ENCODE results near the gene POLR3A.
"Not testable (repeated sequence)": the region's sequence is repeated elsewhere in the genome, so short reads cannot be mapped to it uniquely, and the experiment has no call there.

The POLR3A gene

DNA sequence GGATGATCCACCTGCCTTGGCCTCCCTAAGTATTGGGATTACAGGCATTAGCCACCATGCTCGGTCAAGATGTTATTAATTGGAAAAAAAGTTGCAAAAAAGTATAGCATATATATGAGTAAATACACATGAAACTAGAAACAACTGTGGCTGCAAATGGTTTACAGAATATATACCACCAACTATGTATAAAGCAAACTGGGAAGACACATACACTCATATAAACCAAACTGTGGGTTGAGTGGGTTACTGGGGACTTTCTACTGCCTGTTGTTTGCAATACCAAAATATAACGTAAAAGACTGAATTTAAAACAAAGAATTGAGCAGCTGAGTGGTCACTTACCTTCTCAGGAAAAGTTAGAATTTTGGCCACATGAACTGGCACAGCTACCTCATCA, 8.1 kb downstream of the POLR3A start:
- no peak for TF ChIP-seq ZNF274 (IDR thresholded peaks at IDR 0.05; ENCODE audit: low read depth, low read length)
- no peak overlapping the region for H3K4me3 ChIP-seq (ENCODE audit: low read length)

DNA sequence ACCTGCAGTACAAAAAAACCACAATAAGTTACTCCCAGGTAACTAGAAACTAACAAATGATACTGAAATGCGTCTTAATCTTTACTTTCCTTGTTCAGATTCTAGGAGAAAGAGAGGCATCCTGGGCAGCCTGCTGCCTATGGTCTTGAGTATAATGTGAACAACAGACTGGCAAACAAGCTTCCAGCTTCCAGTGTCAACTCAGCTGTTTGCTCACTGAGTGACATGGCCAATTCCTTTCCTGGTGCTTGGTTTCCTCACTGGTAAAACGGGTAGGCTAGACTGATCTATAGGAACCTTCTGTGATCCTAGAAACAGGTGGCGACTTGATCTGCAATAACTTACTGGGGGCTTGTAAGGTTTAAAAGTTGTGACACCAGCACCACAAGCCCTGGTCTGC, 10.1 kb downstream of the POLR3A start:
- H3K4me3 ChIP-seq (ENCODE audit: low read length) = no peak overlapping the region
- no peak for TF ChIP-seq ZNF274 (IDR thresholded peaks at IDR 0.05; ENCODE audit: low read depth, low read length)

DNA sequence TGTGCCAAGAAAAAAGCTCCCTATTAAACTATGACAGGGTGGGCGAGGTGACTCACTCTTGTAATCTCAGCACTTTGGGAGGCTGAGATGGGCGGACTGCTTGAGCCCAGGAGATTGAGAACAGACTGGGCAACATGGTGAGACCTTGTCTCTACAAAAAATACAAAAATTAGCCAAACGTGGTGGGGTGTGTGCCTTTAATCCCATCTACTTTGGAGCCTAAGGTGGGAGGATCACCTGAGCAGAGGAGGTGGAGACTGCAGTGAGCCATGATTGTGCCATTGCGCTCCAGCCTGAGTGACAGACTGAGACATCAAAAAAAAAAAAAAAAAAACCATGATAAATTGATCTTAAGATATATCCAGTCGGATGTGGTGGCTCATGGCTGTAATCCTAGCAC, 11.5 kb downstream of the POLR3A start:
- no peak for TF ChIP-seq ZNF274 (IDR thresholded peaks at IDR 0.05; ENCODE audit: low read depth, low read length)
- H3K4me3 ChIP-seq (ENCODE audit: low read length) = no peak overlapping the region

DNA sequence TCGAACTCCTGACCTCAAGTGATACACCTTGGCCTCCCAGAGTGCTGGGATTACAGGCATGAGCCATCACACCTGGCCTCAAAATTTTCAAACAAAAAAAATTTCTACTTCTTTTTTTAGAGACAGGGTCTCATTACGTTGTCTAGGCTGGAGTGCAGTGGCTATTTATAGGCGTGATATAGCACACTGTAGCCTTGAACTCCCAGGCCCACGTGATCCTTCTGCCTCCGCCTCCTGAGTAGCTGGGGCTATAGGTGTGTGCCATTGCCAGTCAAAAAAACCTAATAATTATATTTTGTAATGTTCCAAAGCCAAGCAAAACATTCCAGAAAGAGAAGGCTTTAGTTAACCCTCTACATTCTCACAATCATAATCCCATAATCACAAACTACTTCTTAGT, 13.8 kb downstream of the POLR3A start:
- H3K4me3 ChIP-seq (ENCODE audit: low read length) = no peak overlapping the region
- TF ChIP-seq ZNF274 (IDR thresholded peaks at IDR 0.05; ENCODE audit: low read depth, low read length) = no peak

DNA sequence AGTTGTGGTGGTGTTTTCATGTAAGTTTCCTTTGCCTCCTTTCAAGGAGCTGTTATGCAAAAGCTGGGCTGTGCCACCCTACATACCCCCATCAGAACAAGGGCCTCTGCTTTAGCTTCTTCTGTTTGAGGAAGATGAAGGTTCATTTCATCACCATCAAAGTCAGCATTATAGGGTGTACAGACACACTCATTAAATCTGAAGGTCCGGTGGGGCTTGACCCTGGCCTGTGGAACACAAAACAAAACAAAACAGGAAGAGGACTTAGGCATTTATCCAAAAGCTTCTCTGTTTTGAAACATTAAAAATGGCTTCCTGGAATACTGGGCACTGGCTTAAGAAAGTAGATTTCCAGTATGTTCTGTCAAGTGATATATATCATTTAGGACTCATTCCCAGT, 15.8 kb downstream of the POLR3A start:
- no peak for TF ChIP-seq ZNF274 (IDR thresholded peaks at IDR 0.05; ENCODE audit: low read depth, low read length)
- no peak overlapping the region for H3K4me3 ChIP-seq (ENCODE audit: low read length)

DNA sequence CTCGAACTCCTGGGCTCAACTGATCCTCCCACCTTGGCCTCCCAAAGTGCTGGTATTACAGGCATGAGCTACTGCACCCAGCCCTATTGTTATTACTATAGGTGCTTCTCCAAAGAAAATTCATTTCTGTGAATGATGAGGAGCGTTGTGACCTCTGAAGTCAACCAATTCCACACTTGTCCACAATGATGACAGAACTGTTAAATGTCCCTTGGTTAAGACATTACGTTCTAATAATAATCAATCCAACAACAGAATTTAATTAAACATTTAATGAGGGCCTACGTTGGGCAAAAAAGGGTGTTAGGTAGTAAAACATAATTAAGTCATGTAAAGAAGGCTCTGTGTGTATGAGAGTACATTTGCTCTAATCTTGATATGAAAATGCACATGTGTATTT, 18.2 kb downstream of the POLR3A start:
- no peak overlapping the region for H3K4me3 ChIP-seq (ENCODE audit: low read length)
- TF ChIP-seq ZNF274 (IDR thresholded peaks at IDR 0.05; ENCODE audit: low read depth, low read length) = no peak

DNA sequence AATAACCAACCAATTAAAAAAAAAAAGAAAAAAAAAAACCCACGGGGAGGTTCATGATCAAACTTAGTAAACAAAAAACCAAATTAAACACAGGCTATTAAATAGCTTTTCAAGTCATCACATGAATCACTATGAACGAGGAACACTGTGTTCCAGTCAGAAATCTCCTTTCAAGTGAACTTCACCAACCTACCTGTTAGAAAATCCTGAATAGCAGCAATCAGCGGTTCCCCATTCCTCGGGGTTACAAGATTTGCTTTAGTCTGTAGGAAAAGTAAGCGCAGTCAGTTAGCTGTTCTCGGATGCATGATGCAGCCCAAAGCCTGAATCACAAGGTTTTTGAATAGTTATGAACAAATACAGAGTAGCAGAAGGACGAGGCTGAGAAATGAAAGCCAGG, 19.0 kb downstream of the POLR3A start:
- H3K4me3 ChIP-seq (ENCODE audit: low read length) = no peak overlapping the region

DNA sequence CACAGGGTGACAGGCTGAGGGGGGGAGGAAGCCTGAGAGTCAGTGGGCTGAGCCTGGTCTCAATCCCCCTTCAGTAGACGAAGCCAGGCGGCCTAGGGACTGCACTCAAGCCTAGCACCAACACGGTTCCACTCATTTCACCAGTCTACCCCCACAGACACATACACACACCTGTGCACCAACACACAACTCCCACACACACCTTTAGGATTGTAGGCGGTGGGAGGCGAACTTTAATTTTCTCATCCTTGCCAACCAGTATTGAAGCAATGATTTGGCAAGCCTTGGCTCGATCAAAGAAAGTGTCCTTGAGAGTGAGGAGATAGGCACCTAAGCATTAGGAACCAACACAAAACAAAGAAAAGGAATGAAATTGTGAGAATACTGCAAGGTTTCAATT, 19.7 kb downstream of the POLR3A start:
- TF ChIP-seq ZNF274 (IDR thresholded peaks at IDR 0.05; ENCODE audit: low read depth, low read length) = no peak
- H3K4me3 ChIP-seq (ENCODE audit: low read length) = no peak overlapping the region

More for the DNA sequence above, 19.0 kb downstream of the POLR3A start:
- no peak for TF ChIP-seq ZNF274 (IDR thresholded peaks at IDR 0.05; ENCODE audit: low read depth, low read length)

DNA sequence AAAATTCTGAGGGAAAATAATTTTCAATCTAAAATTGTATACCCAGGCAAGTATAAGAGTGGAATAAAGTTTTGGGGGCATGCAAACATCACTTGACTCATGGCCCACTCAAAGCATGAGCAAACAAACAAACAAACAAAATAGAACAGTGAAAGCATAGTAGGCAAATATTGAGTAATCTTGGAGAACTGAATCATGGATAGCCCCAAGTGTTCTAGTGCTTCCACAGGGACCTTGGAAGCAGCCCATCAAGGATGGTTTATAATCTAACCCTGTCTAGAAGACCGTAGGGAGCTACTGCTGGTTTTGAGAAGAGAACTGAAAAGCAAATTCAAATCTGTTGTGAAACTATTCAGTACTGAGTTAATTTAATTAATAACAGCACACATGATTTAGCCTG, 22.1 kb downstream of the POLR3A start:
- no peak overlapping the region for H3K4me3 ChIP-seq (ENCODE audit: low read length)
- no peak for TF ChIP-seq ZNF274 (IDR thresholded peaks at IDR 0.05; ENCODE audit: low read depth, low read length)

DNA sequence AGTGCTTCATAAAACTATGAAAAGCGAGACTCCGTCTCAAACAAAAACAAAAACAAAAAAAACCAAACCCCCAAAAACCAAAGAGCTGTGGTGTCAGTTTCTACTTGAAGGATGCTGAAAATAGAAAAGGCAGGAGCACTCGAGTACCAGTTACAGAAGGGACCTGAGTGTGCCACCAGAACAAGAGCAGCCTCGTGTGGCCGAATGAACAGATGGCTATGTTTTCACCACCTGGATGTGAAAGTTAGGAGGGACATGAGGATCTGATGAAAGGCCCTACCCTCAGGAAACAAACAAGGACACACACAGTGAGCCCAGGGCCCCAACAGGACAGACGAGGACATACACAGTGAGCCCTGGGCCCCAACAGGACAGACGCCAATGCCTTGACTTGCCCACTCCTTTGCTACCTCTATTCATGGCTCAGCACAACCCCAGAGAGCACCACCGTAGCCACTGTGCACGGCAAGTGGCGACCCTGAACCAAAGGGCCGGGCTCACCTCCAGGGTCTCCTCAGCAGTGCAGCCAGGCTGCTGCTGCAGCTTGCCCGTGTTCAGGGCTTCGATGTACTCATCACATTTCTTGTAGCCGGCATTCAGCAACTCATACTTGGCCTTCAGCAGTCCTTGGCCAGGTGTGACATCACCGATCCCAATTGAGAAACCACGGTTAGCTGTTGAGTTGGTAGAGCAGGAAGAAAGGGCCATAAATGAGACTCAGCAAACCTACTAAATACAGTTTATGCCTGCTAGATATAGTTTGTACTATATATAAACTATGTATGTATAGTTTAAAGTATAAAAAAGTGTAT, 24.9 kb downstream of the POLR3A start:
- no peak for TF ChIP-seq ZNF274 (IDR thresholded peaks at IDR 0.05; ENCODE audit: low read depth, low read length)
- H3K4me3 ChIP-seq (ENCODE audit: low read length) = no peak overlapping the region

DNA sequence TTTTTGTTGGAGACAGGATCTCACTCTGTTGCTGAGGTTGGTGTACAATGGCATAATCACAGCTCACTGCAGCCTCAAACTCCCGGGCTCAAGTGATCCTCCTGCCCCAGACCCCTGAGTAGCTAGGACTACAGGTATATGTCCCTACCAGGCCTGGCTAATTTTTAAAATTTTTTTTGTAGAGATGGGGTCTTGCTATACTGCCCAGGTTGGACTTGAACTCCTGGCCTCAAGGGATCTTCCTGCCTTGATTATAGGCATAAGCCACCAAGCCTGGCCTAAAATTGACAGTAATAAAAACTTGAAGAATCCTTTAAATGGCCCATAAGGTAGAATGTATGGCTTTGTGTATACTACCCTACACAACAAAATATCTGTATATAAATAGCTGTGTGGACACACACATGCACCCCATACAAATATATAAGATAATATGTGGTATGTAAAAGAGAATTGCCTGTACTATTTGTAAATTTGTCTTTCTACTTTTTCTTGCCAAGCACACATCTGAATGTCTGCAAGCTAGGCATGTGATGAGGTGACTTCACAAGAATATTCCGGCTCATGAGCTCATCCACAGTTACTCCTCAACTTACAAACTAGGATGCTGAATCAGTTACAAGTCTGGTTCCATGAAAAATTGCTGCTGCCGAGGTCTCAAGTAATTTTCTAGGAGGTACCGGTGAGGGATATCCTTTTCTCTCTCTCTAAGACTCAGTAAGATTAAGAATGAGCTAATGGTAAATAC, 26.6 kb downstream of the POLR3A start:
- H3K4me3 ChIP-seq (ENCODE audit: low read length) = no peak overlapping the region
- TF ChIP-seq ZNF274 (IDR thresholded peaks at IDR 0.05; ENCODE audit: low read depth, low read length) = no peak

DNA sequence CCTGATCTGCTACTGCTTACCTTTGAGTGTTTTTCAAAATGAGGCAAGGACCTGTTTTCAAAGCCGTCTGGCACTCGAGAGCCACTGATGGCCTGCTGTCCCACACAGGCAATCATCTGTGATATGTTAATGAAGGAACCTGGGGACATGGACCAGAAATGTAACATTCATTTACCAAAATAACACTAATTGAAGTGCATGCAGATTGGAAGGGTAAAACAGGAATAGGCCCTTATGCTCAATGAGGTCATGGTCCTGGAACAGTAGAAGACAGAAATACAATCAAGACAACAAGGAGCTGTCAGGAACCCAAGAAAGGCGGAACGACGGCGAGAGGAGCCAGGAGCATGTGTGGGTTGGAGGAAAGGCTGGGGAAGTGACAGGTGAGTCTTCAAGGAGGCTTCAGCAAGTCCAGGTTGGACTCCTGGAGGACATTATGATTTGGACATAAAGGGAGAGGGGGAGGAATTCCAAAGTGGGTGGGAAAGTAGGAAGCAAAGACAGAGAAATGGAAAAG, 28.3 kb downstream of the POLR3A start:
- no peak overlapping the region for H3K4me3 ChIP-seq (ENCODE audit: low read length)
- no peak for TF ChIP-seq ZNF274 (IDR thresholded peaks at IDR 0.05; ENCODE audit: low read depth, low read length)

DNA sequence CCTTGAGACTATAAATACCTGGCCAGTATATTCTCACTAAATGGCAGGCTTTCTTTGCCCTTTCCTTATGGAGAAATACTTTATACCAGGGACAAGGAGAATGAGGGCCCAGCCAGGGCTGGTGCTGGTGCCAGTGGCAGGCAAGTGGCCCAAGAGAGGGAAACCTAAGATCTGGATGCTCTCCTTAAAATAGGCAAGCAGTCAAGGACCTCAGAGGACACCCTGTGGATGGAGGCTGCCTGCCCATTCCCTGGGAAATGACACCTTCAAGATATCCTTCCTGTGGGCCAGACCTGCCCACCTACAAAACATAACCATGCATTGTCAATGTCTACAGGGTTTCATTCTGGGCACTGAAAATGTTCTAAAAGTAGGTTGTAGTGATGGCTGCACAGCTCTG, 29.1 kb downstream of the POLR3A start:
- no peak overlapping the region for H3K4me3 ChIP-seq (ENCODE audit: low read length)
- no peak for TF ChIP-seq ZNF274 (IDR thresholded peaks at IDR 0.05; ENCODE audit: low read depth, low read length)

DNA sequence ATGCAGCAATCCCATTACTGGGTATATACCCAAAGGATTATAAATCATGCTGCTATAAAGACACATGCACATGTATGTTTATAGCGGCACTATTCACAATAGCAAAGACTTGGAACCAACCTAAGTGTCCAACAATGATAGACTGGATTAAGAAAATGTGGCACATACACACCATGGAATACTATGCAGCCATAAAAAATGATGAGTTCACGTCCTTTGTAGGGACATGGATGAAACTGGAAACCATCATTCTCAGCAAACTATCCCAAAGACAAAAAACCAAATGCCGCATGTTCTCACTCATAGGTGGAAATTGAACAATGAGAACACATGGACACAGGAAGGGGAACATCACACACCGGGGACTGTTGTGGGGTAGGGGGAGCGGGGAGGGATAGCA, 30.5 kb downstream of the POLR3A start:
- H3K4me3 ChIP-seq (ENCODE audit: low read length) = not testable (repeated sequence)

DNA sequence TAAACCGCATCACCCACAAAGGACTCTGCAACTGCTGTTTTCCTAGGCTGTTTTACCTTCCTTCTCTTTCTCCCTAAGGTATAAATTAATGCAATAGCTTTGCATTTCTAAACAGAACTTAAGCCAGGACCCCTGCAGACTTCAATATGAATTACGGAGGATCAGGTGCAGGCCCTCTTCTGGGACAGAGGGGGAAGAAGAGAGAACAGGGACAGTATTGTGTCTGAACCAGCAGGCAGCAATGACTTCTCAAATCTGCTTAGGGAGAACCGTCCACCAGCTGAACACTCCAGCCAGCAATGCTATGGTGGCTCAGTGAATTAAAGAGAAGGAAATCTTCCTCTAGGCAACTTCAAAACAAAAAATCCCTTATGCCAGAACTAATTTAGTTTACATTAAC, 35.7 kb downstream of the POLR3A start:
- no peak overlapping the region for H3K4me3 ChIP-seq (ENCODE audit: low read length)

More for the DNA sequence above, 35.7 kb downstream of the POLR3A start:
- TF ChIP-seq ZNF274 (IDR thresholded peaks at IDR 0.05; ENCODE audit: low read depth, low read length) = no peak

Data from GM08714 (cell line).